ENCODE data around the gene UNC5A. TPM values are rescaled to one million over a fixed set of nuclear protein-coding genes. Genes with fewer than 3 reads are reported as not detected.

The UNC5A gene
- total RNA-seq, 3 donors from 2014 or later (not counting 1 experiment from before 2014, with no cell fraction given), result not detected

DNA sequence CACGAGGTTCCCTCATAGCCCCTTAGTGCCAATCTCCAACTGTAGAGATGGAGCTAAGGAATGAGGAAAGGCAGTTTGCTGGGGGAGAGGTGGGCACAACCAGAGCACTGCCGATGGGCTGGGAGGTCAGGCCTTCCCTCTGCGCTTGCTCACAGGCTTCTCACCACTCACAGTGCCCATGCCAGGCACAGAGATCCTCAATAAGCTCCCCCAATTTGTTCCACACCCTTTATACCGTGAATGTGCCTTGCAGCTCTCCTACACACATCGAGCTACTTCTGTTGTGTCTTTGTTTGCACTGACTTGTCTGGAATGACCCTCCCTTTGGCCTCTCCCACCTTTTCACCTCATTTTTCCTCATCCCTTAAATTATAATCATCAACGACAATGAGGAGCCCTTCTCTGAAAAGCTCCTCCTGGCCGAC lies 90.4 kb downstream of the UNC5A start:
- H3K27ac Mint-ChIP-seq, result peak overlapping the region in 1 of 2 donors; percentile 68

DNA sequence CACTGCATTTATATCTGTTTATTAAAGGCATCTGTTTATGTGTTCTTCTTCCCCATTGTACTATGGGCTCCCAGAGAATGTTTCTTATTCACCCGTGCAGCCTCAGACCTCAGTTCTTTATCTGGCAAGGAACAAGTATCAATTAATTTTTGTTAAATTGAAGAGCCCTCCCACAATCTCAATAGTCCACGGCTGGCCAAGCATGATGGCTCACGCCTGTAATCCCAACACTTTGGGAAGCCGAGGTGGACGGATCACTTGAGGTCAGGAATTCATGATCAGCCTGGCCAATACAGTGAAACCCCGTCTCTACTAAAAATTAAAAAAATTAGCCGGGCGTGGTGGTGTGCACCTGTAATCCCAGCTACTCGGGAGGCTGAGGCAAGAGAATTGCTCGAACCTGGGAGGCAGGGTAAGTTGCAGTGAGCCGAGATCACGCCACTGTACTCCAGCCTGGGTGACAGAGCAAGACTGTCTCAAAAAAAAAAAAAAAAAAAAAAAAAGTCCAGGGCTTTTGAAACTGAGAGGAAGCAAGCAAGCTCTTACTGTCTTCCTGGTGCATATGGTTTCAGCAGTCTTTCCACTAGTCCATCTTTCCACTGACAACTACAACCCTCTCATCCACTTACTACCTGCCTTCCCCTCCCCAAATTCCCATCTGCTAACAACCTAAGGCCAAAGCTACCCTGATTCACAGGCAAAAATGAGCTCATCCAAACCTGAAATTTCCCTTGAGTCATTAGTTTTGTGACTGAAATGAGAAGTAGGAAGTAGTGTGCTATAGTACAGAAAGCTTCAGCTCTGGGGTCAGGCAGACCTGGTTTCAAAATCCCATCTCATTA lies 91.1 kb downstream of the UNC5A start:
- Histone ChIP-seq H3K27ac (ENCODE audit: low read length) (no peak overlapping the region), H3K36me3 (ENCODE audit: control insufficient read depth, insufficient read depth, low read length) (peaks cover 39% of the 10 kb centered on the region), H3K4me1 (ENCODE audit: control insufficient read depth, insufficient read depth, low read length) (peaks cover 19% of the 10 kb centered on the region), H3K4me3 (ENCODE audit: low read length) (no peak overlapping the region), H3K27me3 (ENCODE audit: control insufficient read depth, insufficient read depth, low read length) (no peaks in the 10 kb centered on the region), H3K9me3 (ENCODE audit: control insufficient read depth, insufficient read depth, low read length) (no peaks in the 10 kb centered on the region)
- peak overlapping the region; percentile 19 to 68 for H3K27ac Mint-ChIP-seq
- H3K4me1 Mint-ChIP-seq, result peaks cover 14 to 19% of the 10 kb centered on the region in 2 donors
- no peak for ATAC-seq
- DNase-seq, result no peak
- H3K36me3 Mint-ChIP-seq, result peaks cover 34% of the 10 kb centered on the region
- peaks cover 0 to 4% of the 10 kb centered on the region in 2 donors for H3K27me3 Mint-ChIP-seq (ENCODE audit: low read depth in 2 of 2)
- no peaks in the 10 kb centered on the region for H3K9me3 Mint-ChIP-seq
- intact Hi-C loops (cut with micrococcal nuclease), result no loop called here
- TF ChIP-seq, protein P1, sequence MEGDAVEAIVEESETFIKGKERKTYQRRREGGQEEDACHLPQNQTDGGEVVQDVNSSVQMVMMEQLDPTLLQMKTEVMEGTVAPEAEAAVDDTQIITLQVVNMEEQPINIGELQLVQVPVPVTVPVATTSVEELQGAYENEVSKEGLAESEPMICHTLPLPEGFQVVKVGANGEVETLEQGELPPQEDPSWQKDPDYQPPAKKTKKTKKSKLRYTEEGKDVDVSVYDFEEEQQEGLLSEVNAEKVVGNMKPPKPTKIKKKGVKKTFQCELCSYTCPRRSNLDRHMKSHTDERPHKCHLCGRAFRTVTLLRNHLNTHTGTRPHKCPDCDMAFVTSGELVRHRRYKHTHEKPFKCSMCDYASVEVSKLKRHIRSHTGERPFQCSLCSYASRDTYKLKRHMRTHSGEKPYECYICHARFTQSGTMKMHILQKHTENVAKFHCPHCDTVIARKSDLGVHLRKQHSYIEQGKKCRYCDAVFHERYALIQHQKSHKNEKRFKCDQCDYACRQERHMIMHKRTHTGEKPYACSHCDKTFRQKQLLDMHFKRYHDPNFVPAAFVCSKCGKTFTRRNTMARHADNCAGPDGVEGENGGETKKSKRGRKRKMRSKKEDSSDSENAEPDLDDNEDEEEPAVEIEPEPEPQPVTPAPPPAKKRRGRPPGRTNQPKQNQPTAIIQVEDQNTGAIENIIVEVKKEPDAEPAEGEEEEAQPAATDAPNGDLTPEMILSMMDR (IDR thresholded peaks at IDR 0.05), result no peak
- no peak overlapping the region for H3K4me3 Mint-ChIP-seq
- WGBS (ENCODE audit: insufficient coverage), result 92% methylated on average over 12 of the region's 12 CpGs

More for the DNA sequence above, 90.4 kb downstream of the UNC5A start:
- peaks cover 0 to 4% of the 10 kb centered on the region in 2 donors for H3K27me3 Mint-ChIP-seq (ENCODE audit: low read depth in 2 of 2)
- H3K4me1 ChIP-seq (ENCODE audit: control insufficient read depth, insufficient read depth, low read length), result peaks cover 20% of the 10 kb centered on the region
- H3K36me3 Mint-ChIP-seq, result peaks cover 27% of the 10 kb centered on the region
- intact Hi-C loops (cut with micrococcal nuclease), result no loop called here
- H3K27me3 ChIP-seq (ENCODE audit: control insufficient read depth, insufficient read depth, low read length), result no peaks in the 10 kb centered on the region
- ATAC-seq (no peak), DNase-seq (no peak)
- H3K4me1 Mint-ChIP-seq, result peaks cover 14 to 19% of the 10 kb centered on the region in 2 donors
- TF ChIP-seq, protein P1 (IDR thresholded peaks at IDR 0.05), result no peak
- peaks cover 32% of the 10 kb centered on the region for H3K36me3 ChIP-seq (ENCODE audit: control insufficient read depth, insufficient read depth, low read length)
- no peak overlapping the region for H3K4me3 Mint-ChIP-seq
- no peaks in the 10 kb centered on the region for H3K9me3 Mint-ChIP-seq
- no peak overlapping the region for H3K27ac ChIP-seq (ENCODE audit: low read length)
- WGBS (ENCODE audit: insufficient coverage), result 96% methylated on average over 6 of the region's 7 CpGs
- no peak overlapping the region for H3K4me3 ChIP-seq (ENCODE audit: low read length)
- H3K9me3 ChIP-seq (ENCODE audit: control insufficient read depth, insufficient read depth, low read length), result no peaks in the 10 kb centered on the region

DNA sequence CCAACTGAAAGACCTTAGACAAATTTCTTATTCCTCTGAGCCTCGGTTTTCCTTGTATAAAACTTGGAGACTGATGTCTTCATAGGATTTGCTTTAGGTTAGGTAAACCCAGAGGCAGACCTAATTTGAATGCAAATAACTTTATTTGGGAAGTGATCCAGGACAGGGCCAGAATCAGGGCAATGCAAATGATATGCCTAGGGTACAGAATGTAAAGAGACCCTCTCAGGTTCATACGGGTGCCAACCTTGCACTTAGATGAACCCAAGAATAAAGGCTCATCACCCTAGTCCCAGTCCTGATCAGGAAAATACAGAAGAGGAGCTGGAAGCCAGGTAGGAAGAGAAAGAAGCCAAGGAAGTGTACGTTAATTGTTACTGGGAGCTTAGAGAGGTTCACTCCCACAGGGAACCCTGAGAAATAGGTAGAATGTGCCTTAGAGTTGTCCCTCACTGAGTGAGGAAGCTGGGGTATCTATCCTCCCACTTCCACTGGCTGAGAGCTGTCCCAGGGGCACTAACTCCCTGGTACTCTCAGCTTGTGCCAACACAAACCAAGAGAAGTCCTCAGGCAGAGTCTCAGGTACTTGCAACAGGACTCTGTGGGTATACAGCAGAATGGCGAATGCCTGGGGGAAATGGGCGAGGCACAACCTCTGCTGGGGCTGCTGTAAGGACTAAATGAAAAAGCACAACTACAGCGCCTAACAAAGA lies 91.9 kb downstream of the UNC5A start:
- WGBS (ENCODE audit: insufficient coverage), result 89% methylated on average over 6 of the region's 6 CpGs
- H3K4me1 ChIP-seq (ENCODE audit: control insufficient read depth, insufficient read depth, low read length), result peaks cover 19% of the 10 kb centered on the region
- Mint-ChIP-seq H3K4me1 (peaks cover 14 to 19% of the 10 kb centered on the region in 2 donors), H3K36me3 (peaks cover 38% of the 10 kb centered on the region), H3K27me3 (ENCODE audit: low read depth in 2 of 2) (peaks cover 0 to 4% of the 10 kb centered on the region in 2 donors), H3K4me3 (no peak overlapping the region), H3K9me3 (no peaks in the 10 kb centered on the region), H3K27ac (peak overlapping the region; percentile 19 to 68)
- no peak for ATAC-seq
- H3K4me3 ChIP-seq (ENCODE audit: low read length), result no peak overlapping the region
- no peaks in the 10 kb centered on the region for H3K9me3 ChIP-seq (ENCODE audit: control insufficient read depth, insufficient read depth, low read length)
- H3K36me3 ChIP-seq (ENCODE audit: control insufficient read depth, insufficient read depth, low read length), result peaks cover 47% of the 10 kb centered on the region
- DNase-seq, result no peak
- TF ChIP-seq, protein P1 (IDR thresholded peaks at IDR 0.05), result no peak
- no peak overlapping the region for H3K27ac ChIP-seq (ENCODE audit: low read length)
- intact Hi-C loops (cut with micrococcal nuclease), result no loop called here
- no peaks in the 10 kb centered on the region for H3K27me3 ChIP-seq (ENCODE audit: control insufficient read depth, insufficient read depth, low read length)

Data from natural killer cell (primary cell).